ENCODE data around the gene UBE2U. TPM values are rescaled to one million over a fixed set of nuclear protein-coding genes. Genes with fewer than 3 reads are reported as not detected.
A peak's percentile ranks its signal among the peaks of the same experiment; 100 is the strongest.

The UBE2U gene
- total and polyA plus RNA-seq, 7 experiments from 2014 or later: not detected

DNA sequence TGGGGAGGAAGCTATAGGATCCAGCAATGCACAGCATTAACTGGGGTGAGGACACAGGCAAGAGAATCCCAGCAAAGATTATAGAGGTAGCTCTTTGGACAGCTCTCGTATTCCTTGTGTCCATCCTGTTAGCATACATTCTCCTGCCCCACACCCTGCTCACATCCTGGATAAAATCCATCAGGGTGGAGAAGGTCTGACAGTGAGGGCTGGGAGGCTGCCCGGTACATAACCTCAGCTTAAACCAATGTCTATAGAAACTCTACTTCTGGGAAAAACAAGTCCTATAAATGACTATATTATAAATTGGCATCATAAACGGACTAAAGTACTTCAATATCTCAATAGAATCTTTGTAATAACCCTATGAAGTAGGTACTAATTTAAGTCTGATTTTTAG is 36.8 kb upstream of the UBE2U start:
- H3K27me3 Mint-ChIP-seq: peaks cover 6 to 25% (median 11%) of the 10 kb centered on the region in 5 donors
- intact Hi-C loops (cut with micrococcal nuclease): no loop called here
- no peak for ATAC-seq

GRCh38 chr1:64167176-64167575 is 36.2 kb upstream of the UBE2U start:
- Histone ChIP-seq H3K4me1 (ENCODE audit: control insufficient read depth in 2 of 2, insufficient read depth in 2 of 2, low read length in 2 of 2) (no peaks in the 10 kb centered on the region), H3K27me3 (ENCODE audit: control insufficient read depth in 2 of 2, insufficient read depth in 2 of 2, low read length in 2 of 2) (no peaks in the 10 kb centered on the region), H3K9me3 (ENCODE audit: control insufficient read depth in 2 of 3, low read length in 3 of 3) (no peaks in the 10 kb centered on the region), H3K4me3 (ENCODE audit: low read length) (no peak overlapping the region), H3K36me3 (ENCODE audit: control insufficient read depth in 2 of 3, insufficient read depth in 3 of 3, low read length in 3 of 3) (no peaks in the 10 kb centered on the region), H3K27ac (ENCODE audit: low read depth, low read length) (no peak overlapping the region)
- intact Hi-C loops (cut with micrococcal nuclease): no loop called here
- CTCF ChIA-PET: no interaction called here
- POLR2A ChIA-PET: no interaction called here
- Mint-ChIP-seq H3K4me1 (peaks cover 0 to 11% (median 0%) of the 10 kb centered on the region in 7 donors), H3K27ac (no peak overlapping the region), H3K9me3 (peaks cover 0 to 4% (median 0%) of the 10 kb centered on the region in 11 donors), H3K36me3 (no peaks in the 10 kb centered on the region), H3K27me3 (peaks cover 5 to 25% (median 11%) of the 10 kb centered on the region in 5 donors), H3K4me3 (no peak overlapping the region)
- no peak for ATAC-seq
- DNase-seq: no peak

More for the DNA sequence above, 36.8 kb upstream of the UBE2U start:
- H3K4me1 ChIP-seq (ENCODE audit: control insufficient read depth in 2 of 2, insufficient read depth in 2 of 2, low read length in 2 of 2): no peaks in the 10 kb centered on the region
- peaks cover 0 to 6% (median 0%) of the 10 kb centered on the region in 7 donors for H3K4me1 Mint-ChIP-seq
- no peak overlapping the region for H3K4me3 Mint-ChIP-seq
- H3K9me3 ChIP-seq (ENCODE audit: control insufficient read depth in 2 of 3, low read length in 3 of 3): no peaks in the 10 kb centered on the region
- no peaks in the 10 kb centered on the region for H3K36me3 ChIP-seq (ENCODE audit: control insufficient read depth in 2 of 3, insufficient read depth in 3 of 3, low read length in 3 of 3)
- H3K27me3 ChIP-seq (ENCODE audit: control insufficient read depth in 2 of 2, insufficient read depth in 2 of 2, low read length in 2 of 2): no peaks in the 10 kb centered on the region
- ChIA-PET CTCF (no interaction called here), POLR2A (no interaction called here)
- no peak overlapping the region for H3K4me3 ChIP-seq (ENCODE audit: low read length)
- H3K27ac Mint-ChIP-seq: no peak overlapping the region
- DNase-seq: no peak
- H3K9me3 Mint-ChIP-seq: peaks cover 0 to 4% (median 0%) of the 10 kb centered on the region in 11 donors
- no peak overlapping the region for H3K27ac ChIP-seq (ENCODE audit: low read depth, low read length)
- H3K36me3 Mint-ChIP-seq: no peaks in the 10 kb centered on the region

- Histone ChIP-seq H3K36me3 (ENCODE audit: control insufficient read depth in 2 of 3, insufficient read depth in 3 of 3, low read length in 3 of 3) (no peaks in the 10 kb centered on the region), H3K4me3 (ENCODE audit: low read length) (no peak overlapping the region), H3K9me3 (ENCODE audit: control insufficient read depth in 2 of 3, low read length in 3 of 3) (no peaks in the 10 kb centered on the region), H3K27me3 (ENCODE audit: control insufficient read depth in 2 of 2, insufficient read depth in 2 of 2, low read length in 2 of 2) (no peaks in the 10 kb centered on the region), H3K27ac (ENCODE audit: low read depth, low read length) (no peak overlapping the region), H3K4me1 (ENCODE audit: control insufficient read depth in 2 of 2, insufficient read depth in 2 of 2, low read length in 2 of 2) (no peaks in the 10 kb centered on the region)
- Mint-ChIP-seq H3K4me1 (peaks cover 0 to 11% (median 0%) of the 10 kb centered on the region in 7 donors), H3K27ac (no peak overlapping the region), H3K4me3 (no peak overlapping the region), H3K27me3 (peaks cover 7 to 38% (median 11%) of the 10 kb centered on the region in 5 donors), H3K36me3 (no peaks in the 10 kb centered on the region), H3K9me3 (peaks cover 0 to 4% (median 0%) of the 10 kb centered on the region in 11 donors)
- no peak for ATAC-seq
- POLR2A ChIA-PET: no interaction called here
- intact Hi-C loops (cut with micrococcal nuclease): no loop called here
- DNase-seq: no peak
- CTCF ChIA-PET: no interaction called here
Observed at GRCh38 chr1:64171246-64171645, 32.2 kb upstream of the UBE2U start.

DNA sequence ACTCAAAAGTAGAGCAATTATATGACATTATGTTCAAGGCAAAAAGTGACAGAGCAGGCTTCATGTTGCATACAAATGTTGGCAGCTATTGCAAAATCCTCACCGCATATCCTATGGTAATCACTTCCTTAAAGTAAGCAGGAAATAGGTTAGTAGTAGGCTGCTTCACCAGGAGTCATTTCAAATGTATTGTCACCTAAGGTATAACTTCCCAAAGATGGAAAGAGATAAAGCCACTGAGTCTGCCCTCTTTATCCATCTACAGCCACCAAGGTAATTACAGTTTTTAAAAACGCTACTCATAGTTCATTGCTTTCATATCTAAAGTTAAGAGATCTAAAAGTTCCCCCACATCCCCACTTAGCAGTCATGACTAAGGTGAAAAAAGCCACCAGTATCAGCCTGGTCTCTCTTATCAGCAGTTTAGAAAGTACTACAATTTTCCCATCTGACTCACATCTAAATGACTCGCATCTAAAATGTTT is 31.6 kb upstream of the UBE2U start:
- ChIA-PET CTCF (no interaction called here), POLR2A (no interaction called here)
- Mint-ChIP-seq H3K27me3 (peaks cover 7 to 38% (median 11%) of the 10 kb centered on the region in 5 donors), H3K4me3 (no peak overlapping the region), H3K27ac (no peak overlapping the region), H3K4me1 (peaks cover 0 to 11% (median 0%) of the 10 kb centered on the region in 7 donors), H3K9me3 (peaks cover 0 to 4% (median 0%) of the 10 kb centered on the region in 11 donors), H3K36me3 (no peaks in the 10 kb centered on the region)
- no peaks in the 10 kb centered on the region for H3K9me3 ChIP-seq (ENCODE audit: control insufficient read depth in 2 of 3, low read length in 3 of 3)
- no peaks in the 10 kb centered on the region for H3K27me3 ChIP-seq (ENCODE audit: control insufficient read depth in 2 of 2, insufficient read depth in 2 of 2, low read length in 2 of 2)
- H3K4me1 ChIP-seq (ENCODE audit: control insufficient read depth in 2 of 2, insufficient read depth in 2 of 2, low read length in 2 of 2): no peaks in the 10 kb centered on the region
- H3K36me3 ChIP-seq (ENCODE audit: control insufficient read depth in 2 of 3, insufficient read depth in 3 of 3, low read length in 3 of 3): no peaks in the 10 kb centered on the region
- peak; percentile 48 for ATAC-seq
- DNase-seq: no peak
- intact Hi-C loops (cut with micrococcal nuclease): no loop called here
- no peak overlapping the region for H3K4me3 ChIP-seq (ENCODE audit: low read length)
- no peak overlapping the region for H3K27ac ChIP-seq (ENCODE audit: low read depth, low read length)

- no peak overlapping the region for H3K4me3 ChIP-seq (ENCODE audit: low read length)
- Mint-ChIP-seq H3K36me3 (no peaks in the 10 kb centered on the region), H3K4me3 (no peak overlapping the region), H3K4me1 (peaks cover 0 to 11% (median 0%) of the 10 kb centered on the region in 7 donors), H3K27me3 (peaks cover 7 to 38% (median 11%) of the 10 kb centered on the region in 5 donors), H3K9me3 (peaks cover 0 to 4% (median 0%) of the 10 kb centered on the region in 11 donors), H3K27ac (no peak overlapping the region)
- ATAC-seq (no peak), DNase-seq (no peak)
- POLR2A ChIA-PET: no interaction called here
- no peaks in the 10 kb centered on the region for H3K27me3 ChIP-seq (ENCODE audit: control insufficient read depth in 2 of 2, insufficient read depth in 2 of 2, low read length in 2 of 2)
- intact Hi-C loops (cut with micrococcal nuclease): no loop called here
- no peaks in the 10 kb centered on the region for H3K36me3 ChIP-seq (ENCODE audit: control insufficient read depth in 2 of 3, insufficient read depth in 3 of 3, low read length in 3 of 3)
- no peak overlapping the region for H3K27ac ChIP-seq (ENCODE audit: low read depth, low read length)
- no peaks in the 10 kb centered on the region for H3K9me3 ChIP-seq (ENCODE audit: control insufficient read depth in 2 of 3, low read length in 3 of 3)
- no peaks in the 10 kb centered on the region for H3K4me1 ChIP-seq (ENCODE audit: control insufficient read depth in 2 of 2, insufficient read depth in 2 of 2, low read length in 2 of 2)
- CTCF ChIA-PET: no interaction called here
Observed at GRCh38 chr1:64172458-64172983, 30.9 kb upstream of the UBE2U start.

GRCh38 chr1:64173336-64173940 is 30.0 kb upstream of the UBE2U start:
- no peaks in the 10 kb centered on the region for H3K36me3 Mint-ChIP-seq
- CTCF ChIA-PET: no interaction called here
- H3K9me3 Mint-ChIP-seq: peaks cover 0 to 4% (median 0%) of the 10 kb centered on the region in 11 donors
- no peak overlapping the region for H3K4me3 ChIP-seq (ENCODE audit: low read length)
- peaks cover 0 to 11% (median 0%) of the 10 kb centered on the region in 7 donors for H3K4me1 Mint-ChIP-seq
- POLR2A ChIA-PET: interaction anchor here (1.1 kb wide), 1 partner anchor 9 kb away, joined by 3 read pairs; no protein-coding TSS in a partner anchor
- H3K36me3 ChIP-seq (ENCODE audit: control insufficient read depth in 2 of 3, insufficient read depth in 3 of 3, low read length in 3 of 3): no peaks in the 10 kb centered on the region
- no peak overlapping the region for H3K4me3 Mint-ChIP-seq
- no peak overlapping the region for H3K27ac Mint-ChIP-seq
- ATAC-seq (no peak), DNase-seq (no peak)
- peaks cover 5 to 38% (median 18%) of the 10 kb centered on the region in 5 donors for H3K27me3 Mint-ChIP-seq
- no peaks in the 10 kb centered on the region for H3K27me3 ChIP-seq (ENCODE audit: control insufficient read depth in 2 of 2, insufficient read depth in 2 of 2, low read length in 2 of 2)
- intact Hi-C loops (cut with micrococcal nuclease): no loop called here
- no peaks in the 10 kb centered on the region for H3K4me1 ChIP-seq (ENCODE audit: control insufficient read depth in 2 of 2, insufficient read depth in 2 of 2, low read length in 2 of 2)
- H3K9me3 ChIP-seq (ENCODE audit: control insufficient read depth in 2 of 3, low read length in 3 of 3): no peaks in the 10 kb centered on the region
- H3K27ac ChIP-seq (ENCODE audit: low read depth, low read length): no peak overlapping the region

DNA sequence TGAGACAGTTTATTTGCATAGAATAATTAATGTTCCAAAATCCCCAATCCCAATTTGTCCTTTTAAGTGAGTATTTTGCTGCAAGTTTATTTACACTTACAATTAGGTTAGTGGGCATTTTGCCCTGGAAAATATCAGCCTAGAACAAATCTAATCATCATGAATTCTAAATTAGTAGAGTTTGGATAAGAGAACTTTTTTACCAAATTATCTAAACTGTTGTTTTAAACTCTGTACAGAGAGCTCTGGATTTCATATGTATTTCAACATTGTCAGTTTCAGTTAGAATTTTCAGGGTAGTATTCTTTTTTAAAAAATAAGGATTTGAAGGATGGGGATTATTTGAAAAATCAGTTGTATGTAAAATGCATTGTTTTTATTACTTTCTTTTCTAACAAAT is 27.8 kb upstream of the UBE2U start:
- DNase-seq (no peak), ATAC-seq (no peak)
- Mint-ChIP-seq H3K4me1 (peaks cover 0 to 11% (median 0%) of the 10 kb centered on the region in 7 donors), H3K9me3 (peaks cover 0 to 2% (median 0%) of the 10 kb centered on the region in 11 donors), H3K36me3 (no peaks in the 10 kb centered on the region), H3K27me3 (peaks cover 2 to 26% (median 18%) of the 10 kb centered on the region in 5 donors), H3K27ac (no peak overlapping the region), H3K4me3 (no peak overlapping the region)
- ChIA-PET CTCF (interaction anchor here (0.6 kb wide), 1 partner anchor 15 kb away, joined by 5 read pairs; no protein-coding TSS in a partner anchor), POLR2A (no interaction called here)
- Histone ChIP-seq H3K27ac (ENCODE audit: low read depth, low read length) (no peak overlapping the region), H3K9me3 (ENCODE audit: control insufficient read depth in 2 of 3, low read length in 3 of 3) (no peaks in the 10 kb centered on the region), H3K36me3 (ENCODE audit: control insufficient read depth in 2 of 3, insufficient read depth in 3 of 3, low read length in 3 of 3) (no peaks in the 10 kb centered on the region), H3K4me3 (ENCODE audit: low read length) (no peak overlapping the region), H3K27me3 (ENCODE audit: control insufficient read depth in 2 of 2, insufficient read depth in 2 of 2, low read length in 2 of 2) (no peaks in the 10 kb centered on the region), H3K4me1 (ENCODE audit: control insufficient read depth in 2 of 2, insufficient read depth in 2 of 2, low read length in 2 of 2) (no peaks in the 10 kb centered on the region)
- intact Hi-C loops (cut with micrococcal nuclease): no loop called here

All from naive thymus-derived CD4-positive, alpha-beta T cell (primary cell).